Measurements from ENCODE around the gene ZNF516.

DNA sequence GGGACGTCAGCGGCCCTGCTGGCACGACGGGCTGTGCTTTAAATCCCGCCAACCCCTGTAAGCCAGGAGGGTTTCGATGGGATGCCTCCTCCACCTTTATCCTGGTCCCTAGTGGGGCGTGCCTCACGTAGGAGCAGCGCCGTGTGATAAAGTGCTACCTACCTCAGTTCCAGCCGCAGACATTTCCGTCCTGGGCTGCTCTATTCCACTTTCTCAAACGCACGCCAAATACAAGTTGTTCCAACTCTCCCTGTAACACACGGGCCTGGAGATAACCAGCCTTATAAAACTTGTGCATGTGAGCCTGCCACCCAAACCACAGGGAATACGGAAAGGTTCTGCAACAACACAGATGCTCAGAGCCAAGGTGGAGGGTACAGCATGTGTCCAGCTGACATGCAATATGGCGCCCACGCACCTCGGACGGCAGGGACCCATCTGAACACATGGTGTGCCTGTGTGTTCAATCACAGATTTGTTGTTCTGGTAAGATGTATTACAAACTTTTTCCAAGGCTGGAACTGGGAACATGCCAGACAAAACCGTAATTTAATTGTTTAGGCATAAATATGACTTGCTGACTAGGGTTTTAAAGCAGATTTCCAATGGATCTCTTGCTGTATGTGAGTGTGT, 47.7 kb downstream of the ZNF516 start:
- TF ChIP-seq POLR2AphosphoS5 (IDR thresholded peaks at IDR 0.05; ENCODE audit: low read depth, low read length) = no peak
- TF ChIP-seq, protein P1, sequence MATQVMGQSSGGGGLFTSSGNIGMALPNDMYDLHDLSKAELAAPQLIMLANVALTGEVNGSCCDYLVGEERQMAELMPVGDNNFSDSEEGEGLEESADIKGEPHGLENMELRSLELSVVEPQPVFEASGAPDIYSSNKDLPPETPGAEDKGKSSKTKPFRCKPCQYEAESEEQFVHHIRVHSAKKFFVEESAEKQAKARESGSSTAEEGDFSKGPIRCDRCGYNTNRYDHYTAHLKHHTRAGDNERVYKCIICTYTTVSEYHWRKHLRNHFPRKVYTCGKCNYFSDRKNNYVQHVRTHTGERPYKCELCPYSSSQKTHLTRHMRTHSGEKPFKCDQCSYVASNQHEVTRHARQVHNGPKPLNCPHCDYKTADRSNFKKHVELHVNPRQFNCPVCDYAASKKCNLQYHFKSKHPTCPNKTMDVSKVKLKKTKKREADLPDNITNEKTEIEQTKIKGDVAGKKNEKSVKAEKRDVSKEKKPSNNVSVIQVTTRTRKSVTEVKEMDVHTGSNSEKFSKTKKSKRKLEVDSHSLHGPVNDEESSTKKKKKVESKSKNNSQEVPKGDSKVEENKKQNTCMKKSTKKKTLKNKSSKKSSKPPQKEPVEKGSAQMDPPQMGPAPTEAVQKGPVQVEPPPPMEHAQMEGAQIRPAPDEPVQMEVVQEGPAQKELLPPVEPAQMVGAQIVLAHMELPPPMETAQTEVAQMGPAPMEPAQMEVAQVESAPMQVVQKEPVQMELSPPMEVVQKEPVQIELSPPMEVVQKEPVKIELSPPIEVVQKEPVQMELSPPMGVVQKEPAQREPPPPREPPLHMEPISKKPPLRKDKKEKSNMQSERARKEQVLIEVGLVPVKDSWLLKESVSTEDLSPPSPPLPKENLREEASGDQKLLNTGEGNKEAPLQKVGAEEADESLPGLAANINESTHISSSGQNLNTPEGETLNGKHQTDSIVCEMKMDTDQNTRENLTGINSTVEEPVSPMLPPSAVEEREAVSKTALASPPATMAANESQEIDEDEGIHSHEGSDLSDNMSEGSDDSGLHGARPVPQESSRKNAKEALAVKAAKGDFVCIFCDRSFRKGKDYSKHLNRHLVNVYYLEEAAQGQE (IDR thresholded peaks at IDR 0.05; ENCODE audit: insufficient read depth in 1 of 2, low read depth in 2 of 2, low read length in 2 of 2) = no peak
- TF ChIP-seq TAF1 (IDR thresholded peaks at IDR 0.05; ENCODE audit: borderline replicate concordance, insufficient read depth, low read length) = no peak
- TF ChIP-seq FOXP2 (optimal IDR thresholded peaks at IDR 0.05; ENCODE audit: borderline replicate concordance, extremely low read depth, extremely low read length, insufficient read depth) = no peak
- TF ChIP-seq SIN3A (IDR thresholded peaks at IDR 0.05; ENCODE audit: borderline replicate concordance, insufficient read depth, low read length) = no peak
